Measurements from ENCODE around the gene AGO3. TPM values are rescaled to one million over a fixed set of nuclear protein-coding genes. Genes with fewer than 3 reads are reported as not detected.

The AGO3 gene
- total and polyA plus RNA-seq, 10 of the 15 experiments (the other 5 are each of a cell fraction or from before 2014, with no cell fraction given) = 3.9 to 35.2 (median 12.5) TPM

GRCh38 chr1:36023098-36023769 lies 92.3 kb downstream of the AGO3 start:
- CTCF ChIA-PET = interaction anchor here (0.7 kb wide), 2 partner anchors 9 to 91 kb away, joined by 3 read pairs; no protein-coding TSS in a partner anchor
- DNase-seq (ENCODE audit: low read depth, low spot score) (peak; percentile 90), FAIRE-seq (peak; percentile 100), ATAC-seq (peak; percentile 97)
- Histone ChIP-seq H3K27me3 (replicated peaks in 1 of 2; ENCODE audit: control insufficient read depth in 2 of 2, insufficient read depth in 2 of 2, low read length in 1 of 2) (no peaks in the 10 kb centered on the region), H3K4me3 (peak overlapping the region; percentile 66), H3K9me3 (replicated peaks; ENCODE audit: control insufficient read depth, insufficient read depth, low read length) (no peaks in the 10 kb centered on the region), H3K79me2 (ENCODE audit: control insufficient read depth, insufficient read depth, low read length) (peaks cover 6% of the 10 kb centered on the region), H3K27ac (ENCODE audit: control insufficient read depth, insufficient read depth) (peak overlapping the region; percentile 98), H4K20me1 (ENCODE audit: control insufficient read depth, insufficient read depth) (no peaks in the 10 kb centered on the region), H3K4me1 (ENCODE audit: control insufficient read depth, insufficient read depth, low read length) (peaks cover 17% of the 10 kb centered on the region; the same call in 1 of the 2 replicates), H3K9ac (ENCODE audit: control insufficient read depth, insufficient read depth, low read length) (peak overlapping the region; percentile 86), H2AFZ (ENCODE audit: control insufficient read depth, low read depth, low read length) (peak overlapping the region; percentile 78), H3K36me3 (ENCODE audit: control insufficient read depth in 2 of 2, insufficient read depth in 2 of 2, low read length in 1 of 2) (peaks cover 0 to 13% of the 10 kb centered on the region in 2 experiments), H3K4me2 (ENCODE audit: control insufficient read depth, insufficient read depth) (peak overlapping the region; percentile 92)
- SMC1A ChIA-PET (ENCODE audit: uncharacterized antibody, unreplicated experiment) = interaction anchor here (0.9 to 2.0 kb wide), 4 partner anchors 9 to 91 kb away, joined by 3 to 7 read pairs (median 3); partner anchors contain the start of gene AGO3
- RAD21 ChIA-PET (ENCODE audit: unreplicated experiment) = interaction anchor here (0.8 to 1.3 kb wide), 6 partner anchors 27 to 140 kb away, joined by 3 to 4 read pairs (median 3); partner anchors contain the start of genes AGO1 and TRAPPC3
- POLR2A ChIA-PET = interaction anchor here (0.9 to 1.1 kb wide), 2 partner anchors 14 to 91 kb away, joined by 6 to 7 read pairs; no protein-coding TSS in a partner anchor
- intact Hi-C loops (cut with micrococcal nuclease; ENCODE audit: unreplicated experiment) (no loop called here), in situ Hi-C loops (cut with MboI) (no loop called here)
- TSS peak; percentile 89 for BruUV-seq (replicated peaks)
- under 1% methylated on average over 5 of the region's 5 CpGs for WGBS (ENCODE audit: insufficient coverage, insufficient replicate concordance, low lambda C conversion rate, missing lambda C conversion rate)
- TF ChIP-seq SREBF1 (IDR thresholded peaks at IDR 0.05; ENCODE audit: low read length) = no peak
- TF ChIP-seq SMARCA5 (IDR thresholded peaks at IDR 0.05) = no peak
- peak; percentile 65 for TF ChIP-seq CREB1 (IDR thresholded peaks at IDR 0.05; ENCODE audit: low read depth)
- no peak for TF ChIP-seq ZNF217 (IDR thresholded peaks at IDR 0.05)
- no peak for TF ChIP-seq TBL1XR1 (IDR thresholded peaks at IDR 0.05; ENCODE audit: low read depth, low read length)
- TF ChIP-seq KDM1A (IDR thresholded peaks at IDR 0.05; ENCODE audit: borderline replicate concordance) = no peak
- peak; percentile 49; the same call in 1 of the 2 replicates for TF ChIP-seq TAF1 (IDR thresholded peaks at IDR 0.05; ENCODE audit: borderline replicate concordance, low read depth, low read length)
- peak; percentile 56 for TF ChIP-seq JUNB (IDR thresholded peaks at IDR 0.05)
- TF ChIP-seq CEBPB (IDR thresholded peaks at IDR 0.05; ENCODE audit: borderline replicate concordance in 1 of 2, low read depth in 2 of 2, low read length in 2 of 2) = no peak
- TF ChIP-seq EED (IDR thresholded peaks at IDR 0.05; ENCODE audit: low read depth) = no peak
- peak; percentile 56; the same call in 1 of the 2 replicates for TF ChIP-seq ATF2 (IDR thresholded peaks at IDR 0.05; ENCODE audit: low read length)
- no peak for TF ChIP-seq BCLAF1 (IDR thresholded peaks at IDR 0.05)
- 0 out of 2 replicates have a peak, but pooled peaks have one; percentile 21 for TF ChIP-seq NBN (IDR thresholded peaks at IDR 0.05)
- no peak for TF ChIP-seq TARDBP (IDR thresholded peaks at IDR 0.05; ENCODE audit: borderline replicate concordance)
- TF ChIP-seq CREM (IDR thresholded peaks at IDR 0.05; ENCODE audit: low read depth) = peak; percentile 49; the same call in 1 of the 2 replicates
- TF ChIP-seq MYC (IDR thresholded peaks at IDR 0.05; ENCODE audit: insufficient read depth, insufficient read length, insufficient replicate concordance, low read length, severe bottlenecking) = no peak
- TF ChIP-seq TCF12 (IDR thresholded peaks at IDR 0.05; ENCODE audit: low read depth, low read length) = peak; percentile 54; the same call in 1 of the 2 replicates
